ENCODE data around the gene CERKL. TPM values are rescaled to one million over a fixed set of nuclear protein-coding genes. Genes with fewer than 3 reads are reported as not detected.

Gene CERKL
- total and polyA plus RNA-seq, 2 experiments from 2014 or later, result 0.32 to 0.69 TPM

- no peak overlapping the region for H3K27ac ChIP-seq (ENCODE audit: low read depth)
- no peak overlapping the region for H3K4me2 ChIP-seq
- Mint-ChIP-seq H3K9me3 (no peaks in the 10 kb centered on the region), H3K36me3 (ENCODE audit: low read depth) (no peaks in the 10 kb centered on the region), H3K4me3 (no peak overlapping the region), H3K4me1 (peaks cover 6% of the 10 kb centered on the region), H3K27ac (no peak overlapping the region), H3K27me3 (ENCODE audit: insufficient read depth, low read depth, poor library complexity) (peaks cover 5% of the 10 kb centered on the region)
- H3K4me3 ChIP-seq, result no peak overlapping the region
- no peaks in the 10 kb centered on the region for H3K79me2 ChIP-seq (replicated peaks; ENCODE audit: insufficient read depth)
- no peaks in the 10 kb centered on the region for H3F3A ChIP-seq (replicated peaks; ENCODE audit: low read depth)
- no peaks in the 10 kb centered on the region for H4K20me1 ChIP-seq (replicated peaks; ENCODE audit: insufficient read depth)
- TF ChIP-seq POLR2AphosphoS5 (IDR thresholded peaks at IDR 0.05; ENCODE audit: low read depth) (no peak), EZH2 (IDR thresholded peaks at IDR 0.05; ENCODE audit: low read depth, unreplicated experiment) (no peak), JUNB (IDR thresholded peaks at IDR 0.05; ENCODE audit: unreplicated experiment) (no peak), ZNF331 (CRISPR knock-in tag; IDR thresholded peaks at IDR 0.05; ENCODE audit: low read depth) (no peak), REST (IDR thresholded peaks at IDR 0.05; ENCODE audit: unreplicated experiment) (no peak), EZH2phosphoT487 (IDR thresholded peaks at IDR 0.05; ENCODE audit: unreplicated experiment) (no peak), ZNF114 (CRISPR knock-in tag; IDR thresholded peaks at IDR 0.05) (no peak), NANOG (IDR thresholded peaks at IDR 0.05; ENCODE audit: borderline replicate concordance) (no peak), CREB1 (CRISPR knock-in tag; IDR thresholded peaks at IDR 0.05; ENCODE audit: low read depth) (no peak), ZNF462 (CRISPR knock-in tag; IDR thresholded peaks at IDR 0.05) (no peak), STAT1 (IDR thresholded peaks at IDR 0.05; ENCODE audit: unreplicated experiment) (no peak)
- TF ChIP-seq, protein P1, sequence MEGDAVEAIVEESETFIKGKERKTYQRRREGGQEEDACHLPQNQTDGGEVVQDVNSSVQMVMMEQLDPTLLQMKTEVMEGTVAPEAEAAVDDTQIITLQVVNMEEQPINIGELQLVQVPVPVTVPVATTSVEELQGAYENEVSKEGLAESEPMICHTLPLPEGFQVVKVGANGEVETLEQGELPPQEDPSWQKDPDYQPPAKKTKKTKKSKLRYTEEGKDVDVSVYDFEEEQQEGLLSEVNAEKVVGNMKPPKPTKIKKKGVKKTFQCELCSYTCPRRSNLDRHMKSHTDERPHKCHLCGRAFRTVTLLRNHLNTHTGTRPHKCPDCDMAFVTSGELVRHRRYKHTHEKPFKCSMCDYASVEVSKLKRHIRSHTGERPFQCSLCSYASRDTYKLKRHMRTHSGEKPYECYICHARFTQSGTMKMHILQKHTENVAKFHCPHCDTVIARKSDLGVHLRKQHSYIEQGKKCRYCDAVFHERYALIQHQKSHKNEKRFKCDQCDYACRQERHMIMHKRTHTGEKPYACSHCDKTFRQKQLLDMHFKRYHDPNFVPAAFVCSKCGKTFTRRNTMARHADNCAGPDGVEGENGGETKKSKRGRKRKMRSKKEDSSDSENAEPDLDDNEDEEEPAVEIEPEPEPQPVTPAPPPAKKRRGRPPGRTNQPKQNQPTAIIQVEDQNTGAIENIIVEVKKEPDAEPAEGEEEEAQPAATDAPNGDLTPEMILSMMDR (conservative IDR thresholded peaks at IDR 0.05; ENCODE audit: low read depth in 2 of 2), result no peak
- TF ChIP-seq, protein P2, sequence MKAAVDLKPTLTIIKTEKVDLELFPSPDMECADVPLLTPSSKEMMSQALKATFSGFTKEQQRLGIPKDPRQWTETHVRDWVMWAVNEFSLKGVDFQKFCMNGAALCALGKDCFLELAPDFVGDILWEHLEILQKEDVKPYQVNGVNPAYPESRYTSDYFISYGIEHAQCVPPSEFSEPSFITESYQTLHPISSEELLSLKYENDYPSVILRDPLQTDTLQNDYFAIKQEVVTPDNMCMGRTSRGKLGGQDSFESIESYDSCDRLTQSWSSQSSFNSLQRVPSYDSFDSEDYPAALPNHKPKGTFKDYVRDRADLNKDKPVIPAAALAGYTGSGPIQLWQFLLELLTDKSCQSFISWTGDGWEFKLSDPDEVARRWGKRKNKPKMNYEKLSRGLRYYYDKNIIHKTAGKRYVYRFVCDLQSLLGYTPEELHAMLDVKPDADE (IDR thresholded peaks at IDR 0.05), result no peak
- peaks cover 5% of the 10 kb centered on the region; the same call in 1 of the 2 replicates for H3K4me1 ChIP-seq (ENCODE audit: insufficient read depth)
- no peaks in the 10 kb centered on the region for H3K9me2 ChIP-seq (ENCODE audit: insufficient read depth)
- no peak overlapping the region for H2AFZ ChIP-seq
- H3K36me3 ChIP-seq (ENCODE audit: insufficient read depth), result no peaks in the 10 kb centered on the region
- no peaks in the 10 kb centered on the region for H3K27me3 ChIP-seq (ENCODE audit: insufficient read depth)
- DNase-seq (ENCODE audit: low spot score) (no peak), ATAC-seq (no peak)
These were observed 86.8 kb downstream of the CERKL start for GRCh38 chr2:181570059-181570458.

Data from GM23338 (cell line).